ENCODE measurements around the gene MARCHF5. TPM values are rescaled to one million over a fixed set of nuclear protein-coding genes. Genes with fewer than 3 reads are reported as not detected.

The MARCHF5 gene
- total RNA-seq, 1 experiment from 2014 or later = 32.2 TPM

DNA sequence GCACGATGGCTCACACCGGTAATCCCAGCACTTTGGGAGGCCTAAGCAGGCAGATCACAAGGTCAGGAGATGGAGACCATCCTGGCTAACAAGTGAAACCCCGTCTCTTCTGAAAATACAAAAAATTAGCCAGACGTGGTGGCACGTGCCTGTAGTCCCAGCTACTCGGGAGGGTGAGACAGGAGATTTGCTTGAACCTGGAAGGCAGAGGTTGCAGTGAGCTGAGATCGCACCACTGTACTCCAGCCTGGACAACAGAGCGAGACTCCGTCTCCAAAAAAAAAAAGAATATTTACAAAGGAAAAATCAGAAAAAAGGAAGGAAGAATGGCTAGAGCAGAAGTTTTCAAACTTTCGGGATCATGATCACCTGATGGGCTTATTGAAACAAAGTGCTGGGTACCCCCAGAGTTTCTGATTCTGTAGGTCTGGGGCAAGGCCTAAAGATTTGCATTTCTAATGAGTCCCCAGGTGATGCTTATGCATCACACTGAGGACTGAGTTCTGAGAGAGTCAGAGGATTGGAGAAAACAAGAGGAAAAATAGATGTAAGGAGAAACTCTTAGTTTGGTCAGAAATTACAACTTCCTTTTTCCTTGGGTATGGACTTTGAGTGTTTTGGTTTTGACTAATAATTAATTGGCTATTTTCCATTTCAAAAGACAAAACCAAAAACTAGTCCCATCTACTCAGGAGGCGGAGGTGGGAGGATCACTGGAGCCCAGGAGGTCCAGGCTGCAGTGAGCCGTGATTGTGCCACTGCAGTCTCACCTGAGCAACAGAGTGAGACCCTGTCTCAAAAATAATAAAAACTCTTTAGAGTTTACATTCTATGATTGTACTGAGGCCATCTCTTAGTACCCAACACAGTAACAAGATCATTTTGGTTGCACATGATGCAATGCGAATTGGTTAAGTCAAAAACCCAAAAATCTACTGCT, 14.4 kb downstream of the MARCHF5 start (continued):
- TF ChIP-seq, protein P1, sequence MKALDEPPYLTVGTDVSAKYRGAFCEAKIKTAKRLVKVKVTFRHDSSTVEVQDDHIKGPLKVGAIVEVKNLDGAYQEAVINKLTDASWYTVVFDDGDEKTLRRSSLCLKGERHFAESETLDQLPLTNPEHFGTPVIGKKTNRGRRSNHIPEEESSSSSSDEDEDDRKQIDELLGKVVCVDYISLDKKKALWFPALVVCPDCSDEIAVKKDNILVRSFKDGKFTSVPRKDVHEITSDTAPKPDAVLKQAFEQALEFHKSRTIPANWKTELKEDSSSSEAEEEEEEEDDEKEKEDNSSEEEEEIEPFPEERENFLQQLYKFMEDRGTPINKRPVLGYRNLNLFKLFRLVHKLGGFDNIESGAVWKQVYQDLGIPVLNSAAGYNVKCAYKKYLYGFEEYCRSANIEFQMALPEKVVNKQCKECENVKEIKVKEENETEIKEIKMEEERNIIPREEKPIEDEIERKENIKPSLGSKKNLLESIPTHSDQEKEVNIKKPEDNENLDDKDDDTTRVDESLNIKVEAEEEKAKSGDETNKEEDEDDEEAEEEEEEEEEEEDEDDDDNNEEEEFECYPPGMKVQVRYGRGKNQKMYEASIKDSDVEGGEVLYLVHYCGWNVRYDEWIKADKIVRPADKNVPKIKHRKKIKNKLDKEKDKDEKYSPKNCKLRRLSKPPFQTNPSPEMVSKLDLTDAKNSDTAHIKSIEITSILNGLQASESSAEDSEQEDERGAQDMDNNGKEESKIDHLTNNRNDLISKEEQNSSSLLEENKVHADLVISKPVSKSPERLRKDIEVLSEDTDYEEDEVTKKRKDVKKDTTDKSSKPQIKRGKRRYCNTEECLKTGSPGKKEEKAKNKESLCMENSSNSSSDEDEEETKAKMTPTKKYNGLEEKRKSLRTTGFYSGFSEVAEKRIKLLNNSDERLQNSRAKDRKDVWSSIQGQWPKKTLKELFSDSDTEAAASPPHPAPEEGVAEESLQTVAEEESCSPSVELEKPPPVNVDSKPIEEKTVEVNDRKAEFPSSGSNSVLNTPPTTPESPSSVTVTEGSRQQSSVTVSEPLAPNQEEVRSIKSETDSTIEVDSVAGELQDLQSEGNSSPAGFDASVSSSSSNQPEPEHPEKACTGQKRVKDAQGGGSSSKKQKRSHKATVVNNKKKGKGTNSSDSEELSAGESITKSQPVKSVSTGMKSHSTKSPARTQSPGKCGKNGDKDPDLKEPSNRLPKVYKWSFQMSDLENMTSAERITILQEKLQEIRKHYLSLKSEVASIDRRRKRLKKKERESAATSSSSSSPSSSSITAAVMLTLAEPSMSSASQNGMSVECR (CRISPR knock-in tag; IDR thresholded peaks at IDR 0.05; ENCODE audit: borderline replicate concordance) = no peak
- TF ChIP-seq, protein P2, sequence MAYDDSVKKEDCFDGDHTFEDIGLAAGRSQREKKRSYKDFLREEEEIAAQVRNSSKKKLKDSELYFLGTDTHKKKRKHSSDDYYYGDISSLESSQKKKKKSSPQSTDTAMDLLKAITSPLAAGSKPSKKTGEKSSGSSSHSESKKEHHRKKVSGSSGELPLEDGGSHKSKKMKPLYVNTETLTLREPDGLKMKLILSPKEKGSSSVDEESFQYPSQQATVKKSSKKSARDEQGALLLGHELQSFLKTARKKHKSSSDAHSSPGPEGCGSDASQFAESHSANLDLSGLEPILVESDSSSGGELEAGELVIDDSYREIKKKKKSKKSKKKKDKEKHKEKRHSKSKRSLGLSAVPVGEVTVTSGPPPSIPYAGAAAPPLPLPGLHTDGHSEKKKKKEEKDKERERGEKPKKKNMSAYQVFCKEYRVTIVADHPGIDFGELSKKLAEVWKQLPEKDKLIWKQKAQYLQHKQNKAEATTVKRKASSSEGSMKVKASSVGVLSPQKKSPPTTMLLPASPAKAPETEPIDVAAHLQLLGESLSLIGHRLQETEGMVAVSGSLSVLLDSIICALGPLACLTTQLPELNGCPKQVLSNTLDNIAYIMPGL (CRISPR knock-in tag; IDR thresholded peaks at IDR 0.05) = no peak
- TF ChIP-seq, protein P3, sequence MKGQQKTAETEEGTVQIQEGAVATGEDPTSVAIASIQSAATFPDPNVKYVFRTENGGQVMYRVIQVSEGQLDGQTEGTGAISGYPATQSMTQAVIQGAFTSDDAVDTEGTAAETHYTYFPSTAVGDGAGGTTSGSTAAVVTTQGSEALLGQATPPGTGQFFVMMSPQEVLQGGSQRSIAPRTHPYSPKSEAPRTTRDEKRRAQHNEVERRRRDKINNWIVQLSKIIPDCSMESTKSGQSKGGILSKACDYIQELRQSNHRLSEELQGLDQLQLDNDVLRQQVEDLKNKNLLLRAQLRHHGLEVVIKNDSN (CRISPR knock-in tag; IDR thresholded peaks at IDR 0.05) = 0 out of 2 replicates have a peak, but pooled peaks have one; percentile 13
- TF ChIP-seq, protein P4, sequence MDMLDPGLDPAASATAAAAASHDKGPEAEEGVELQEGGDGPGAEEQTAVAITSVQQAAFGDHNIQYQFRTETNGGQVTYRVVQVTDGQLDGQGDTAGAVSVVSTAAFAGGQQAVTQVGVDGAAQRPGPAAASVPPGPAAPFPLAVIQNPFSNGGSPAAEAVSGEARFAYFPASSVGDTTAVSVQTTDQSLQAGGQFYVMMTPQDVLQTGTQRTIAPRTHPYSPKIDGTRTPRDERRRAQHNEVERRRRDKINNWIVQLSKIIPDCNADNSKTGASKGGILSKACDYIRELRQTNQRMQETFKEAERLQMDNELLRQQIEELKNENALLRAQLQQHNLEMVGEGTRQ (CRISPR knock-in tag; IDR thresholded peaks at IDR 0.05) = peak; percentile 32; the same call in 1 of the 2 replicates

DNA sequence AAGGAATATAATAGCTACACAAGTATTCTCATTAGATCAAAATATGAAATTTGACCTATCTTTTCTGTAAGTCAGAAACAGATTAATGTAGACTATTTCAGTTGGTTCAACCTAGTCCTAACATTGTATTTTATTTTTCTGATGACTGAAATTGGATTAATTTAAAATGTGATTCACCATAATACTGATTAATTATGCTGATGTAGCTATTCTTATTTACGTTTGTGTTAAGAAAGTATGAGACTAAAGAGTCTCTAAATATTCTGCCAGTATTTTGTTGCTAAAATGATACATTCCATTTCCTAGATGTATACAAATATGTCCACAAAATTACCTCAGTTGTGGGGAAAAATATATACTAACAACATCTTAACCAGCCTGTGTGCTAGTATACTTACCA, 18.3 kb downstream of the MARCHF5 start:
- CTCF ChIA-PET = interaction anchor here (0.7 kb wide), 1 partner anchor 551 kb away, joined by 3 read pairs; no protein-coding TSS in a partner anchor
- Mint-ChIP-seq H3K27me3 (ENCODE audit: low read depth) (no peaks in the 10 kb centered on the region), H3K4me3 (no peak overlapping the region), H3K9me3 (no peaks in the 10 kb centered on the region), H3K27ac (no peak overlapping the region), H3K4me1 (peaks cover 47% of the 10 kb centered on the region), H3K36me3 (peaks cover 27% of the 10 kb centered on the region)
- DNase-seq (ENCODE audit: low spot score) (no peak), ATAC-seq (no peak)
- POLR2A ChIA-PET = no interaction called here
- TF ChIP-seq, protein P5, sequence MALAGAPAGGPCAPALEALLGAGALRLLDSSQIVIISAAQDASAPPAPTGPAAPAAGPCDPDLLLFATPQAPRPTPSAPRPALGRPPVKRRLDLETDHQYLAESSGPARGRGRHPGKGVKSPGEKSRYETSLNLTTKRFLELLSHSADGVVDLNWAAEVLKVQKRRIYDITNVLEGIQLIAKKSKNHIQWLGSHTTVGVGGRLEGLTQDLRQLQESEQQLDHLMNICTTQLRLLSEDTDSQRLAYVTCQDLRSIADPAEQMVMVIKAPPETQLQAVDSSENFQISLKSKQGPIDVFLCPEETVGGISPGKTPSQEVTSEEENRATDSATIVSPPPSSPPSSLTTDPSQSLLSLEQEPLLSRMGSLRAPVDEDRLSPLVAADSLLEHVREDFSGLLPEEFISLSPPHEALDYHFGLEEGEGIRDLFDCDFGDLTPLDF (CRISPR knock-in tag; IDR thresholded peaks at IDR 0.05) = no peak
- no peak for TF ChIP-seq ZNF423 (CRISPR knock-in tag; IDR thresholded peaks at IDR 0.05)
- TF ChIP-seq JUN (CRISPR knock-in tag; IDR thresholded peaks at IDR 0.05) = no peak
- no peak for TF ChIP-seq ETV6 (CRISPR knock-in tag; IDR thresholded peaks at IDR 0.05)
- TF ChIP-seq, protein P6, sequence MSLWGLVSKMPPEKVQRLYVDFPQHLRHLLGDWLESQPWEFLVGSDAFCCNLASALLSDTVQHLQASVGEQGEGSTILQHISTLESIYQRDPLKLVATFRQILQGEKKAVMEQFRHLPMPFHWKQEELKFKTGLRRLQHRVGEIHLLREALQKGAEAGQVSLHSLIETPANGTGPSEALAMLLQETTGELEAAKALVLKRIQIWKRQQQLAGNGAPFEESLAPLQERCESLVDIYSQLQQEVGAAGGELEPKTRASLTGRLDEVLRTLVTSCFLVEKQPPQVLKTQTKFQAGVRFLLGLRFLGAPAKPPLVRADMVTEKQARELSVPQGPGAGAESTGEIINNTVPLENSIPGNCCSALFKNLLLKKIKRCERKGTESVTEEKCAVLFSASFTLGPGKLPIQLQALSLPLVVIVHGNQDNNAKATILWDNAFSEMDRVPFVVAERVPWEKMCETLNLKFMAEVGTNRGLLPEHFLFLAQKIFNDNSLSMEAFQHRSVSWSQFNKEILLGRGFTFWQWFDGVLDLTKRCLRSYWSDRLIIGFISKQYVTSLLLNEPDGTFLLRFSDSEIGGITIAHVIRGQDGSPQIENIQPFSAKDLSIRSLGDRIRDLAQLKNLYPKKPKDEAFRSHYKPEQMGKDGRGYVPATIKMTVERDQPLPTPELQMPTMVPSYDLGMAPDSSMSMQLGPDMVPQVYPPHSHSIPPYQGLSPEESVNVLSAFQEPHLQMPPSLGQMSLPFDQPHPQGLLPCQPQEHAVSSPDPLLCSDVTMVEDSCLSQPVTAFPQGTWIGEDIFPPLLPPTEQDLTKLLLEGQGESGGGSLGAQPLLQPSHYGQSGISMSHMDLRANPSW (CRISPR knock-in tag; conservative IDR thresholded peaks at IDR 0.05; ENCODE audit: low read depth) = no peak
- TF ChIP-seq, protein P7, sequence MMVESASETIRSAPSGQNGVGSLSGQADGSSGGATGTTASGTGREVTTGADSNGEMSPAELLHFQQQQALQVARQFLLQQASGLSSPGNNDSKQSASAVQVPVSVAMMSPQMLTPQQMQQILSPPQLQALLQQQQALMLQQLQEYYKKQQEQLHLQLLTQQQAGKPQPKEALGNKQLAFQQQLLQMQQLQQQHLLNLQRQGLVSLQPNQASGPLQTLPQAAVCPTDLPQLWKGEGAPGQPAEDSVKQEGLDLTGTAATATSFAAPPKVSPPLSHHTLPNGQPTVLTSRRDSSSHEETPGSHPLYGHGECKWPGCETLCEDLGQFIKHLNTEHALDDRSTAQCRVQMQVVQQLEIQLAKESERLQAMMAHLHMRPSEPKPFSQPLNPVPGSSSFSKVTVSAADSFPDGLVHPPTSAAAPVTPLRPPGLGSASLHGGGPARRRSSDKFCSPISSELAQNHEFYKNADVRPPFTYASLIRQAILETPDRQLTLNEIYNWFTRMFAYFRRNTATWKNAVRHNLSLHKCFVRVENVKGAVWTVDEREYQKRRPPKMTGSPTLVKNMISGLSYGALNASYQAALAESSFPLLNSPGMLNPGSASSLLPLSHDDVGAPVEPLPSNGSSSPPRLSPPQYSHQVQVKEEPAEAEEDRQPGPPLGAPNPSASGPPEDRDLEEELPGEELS (CRISPR knock-in tag; IDR thresholded peaks at IDR 0.05) = no peak
- no peak for TF ChIP-seq RELA (CRISPR knock-in tag; IDR thresholded peaks at IDR 0.05; ENCODE audit: borderline replicate concordance)
- no peak for TF ChIP-seq FOXP1 (CRISPR knock-in tag; IDR thresholded peaks at IDR 0.05; ENCODE audit: borderline replicate concordance)
- TF ChIP-seq OVOL2 (CRISPR knock-in tag; IDR thresholded peaks at IDR 0.05; ENCODE audit: borderline replicate concordance) = no peak
- no peak for TF ChIP-seq MXD4 (CRISPR knock-in tag; IDR thresholded peaks at IDR 0.05; ENCODE audit: borderline replicate concordance)
- TF ChIP-seq, protein P8, sequence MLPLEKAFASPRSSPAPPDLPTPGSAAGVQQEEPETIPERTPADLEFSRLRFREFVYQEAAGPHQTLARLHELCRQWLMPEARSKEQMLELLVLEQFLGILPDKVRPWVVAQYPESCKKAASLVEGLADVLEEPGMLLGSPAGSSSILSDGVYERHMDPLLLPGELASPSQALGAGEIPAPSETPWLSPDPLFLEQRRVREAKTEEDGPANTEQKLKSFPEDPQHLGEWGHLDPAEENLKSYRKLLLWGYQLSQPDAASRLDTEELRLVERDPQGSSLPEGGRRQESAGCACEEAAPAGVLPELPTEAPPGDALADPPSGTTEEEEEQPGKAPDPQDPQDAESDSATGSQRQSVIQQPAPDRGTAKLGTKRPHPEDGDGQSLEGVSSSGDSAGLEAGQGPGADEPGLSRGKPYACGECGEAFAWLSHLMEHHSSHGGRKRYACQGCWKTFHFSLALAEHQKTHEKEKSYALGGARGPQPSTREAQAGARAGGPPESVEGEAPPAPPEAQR (CRISPR knock-in tag; IDR thresholded peaks at IDR 0.05) = no peak
- TF ChIP-seq TP53 (CRISPR knock-in tag; IDR thresholded peaks at IDR 0.05) = no peak
- TF ChIP-seq, protein P9, sequence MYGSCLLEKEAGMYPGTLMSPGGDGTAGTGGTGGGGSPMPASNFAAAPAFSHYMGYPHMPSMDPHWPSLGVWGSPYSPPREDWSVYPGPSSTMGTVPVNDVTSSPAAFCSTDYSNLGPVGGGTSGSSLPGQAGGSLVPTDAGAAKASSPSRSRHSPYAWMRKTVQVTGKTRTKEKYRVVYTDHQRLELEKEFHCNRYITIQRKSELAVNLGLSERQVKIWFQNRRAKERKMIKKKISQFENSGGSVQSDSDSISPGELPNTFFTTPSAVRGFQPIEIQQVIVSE (CRISPR knock-in tag; IDR thresholded peaks at IDR 0.05; ENCODE audit: borderline replicate concordance) = no peak
